OCI-LY3 (cell line): ENCODE results near the gene PSG1.
"Not testable (repeated sequence)": the region's sequence is repeated elsewhere in the genome, so short reads cannot be mapped to it uniquely, and the experiment has no call there.

Experiments
- H2AFZ ChIP-seq: fragments of 200-600, 300-600 bp; shearing (Covaris generic); 2 replicates; pipeline ENCODE4 v1.6.0; 2014; ENCODE audit warnings: antibody characterized with exemption, low read depth, low read length
- H3K27ac ChIP-seq: fragments of 200-600, 300-600 bp; sonication (generic); 2 replicates; pipeline ENCODE4 v1.5.1; 2014; ENCODE audit warnings: mild to moderate bottlenecking, low read length, moderate library complexity, mixed read lengths
- H3K27me3 ChIP-seq: fragments of 200-600, 300-600 bp; sonication (generic); 2 replicates; pipeline ENCODE4 v1.6.1; 2014; ENCODE audit warnings: low read depth, low read length, mixed read lengths
- H3K36me3 ChIP-seq: fragments of 200-600, 300-600 bp; sonication (generic); replicated peaks from 2 replicates; pipeline ENCODE3; 2014; ENCODE audit warnings: low read depth, low read length, mixed read lengths
- H3K4me1 ChIP-seq: fragments of 300-600, 200-600 bp; sonication (generic); 2 replicates; pipeline ENCODE4 v1.6.1; 2014; ENCODE audit warnings: low read length, mixed read lengths
- H3K4me2 ChIP-seq: fragments of 200-600, 300-600 bp; sonication (generic); 2 replicates; pipeline ENCODE4 v1.6.1; 2014; ENCODE audit warnings: low read length, mixed read lengths
- H3K4me3 ChIP-seq: fragments of 300-600, 200-600 bp; sonication (generic); 2 replicates; pipeline ENCODE4 v1.5.1; 2014; ENCODE audit warnings: antibody characterized with exemption, mild to moderate bottlenecking, low read length, moderate library complexity
- H3K79me2 ChIP-seq: fragments of 300-600, 200-600 bp; shearing (Covaris generic); 2 replicates; pipeline ENCODE4 v1.6.1; 2014; ENCODE audit warnings: mild to moderate bottlenecking, low read length, mixed read lengths
- H3K9ac ChIP-seq: fragments of 300-600, 200-600 bp; shearing (Covaris generic); 2 replicates; pipeline ENCODE4 v1.6.0; 2014; ENCODE audit warnings: mild to moderate bottlenecking, low read length, moderate library complexity
- H3K9me3 ChIP-seq: fragments of 200-600, 300-600 bp; shearing (Covaris generic); 2 replicates; pipeline ENCODE4 v1.6.1; 2014; ENCODE audit warnings: low read length, mixed read lengths; ENCODE audit not compliant: insufficient read depth
- H4K20me1 ChIP-seq: fragments of 200-600, 300-600 bp; sonication (generic); 2 replicates; pipeline ENCODE4 v1.6.1; 2016; ENCODE audit warnings: low read length, mixed read lengths; ENCODE audit not compliant: insufficient read depth
- TF ChIP-seq, protein P1 (sequence below): fragments of 200-600, 300-600 bp; sonication (generic); IDR thresholded peaks from 2 replicates; pipeline ENCODE4 v1.5.1; 2014; ENCODE audit warnings: antibody characterized with exemption, low read length, low read depth

Gene PSG1

DNA sequence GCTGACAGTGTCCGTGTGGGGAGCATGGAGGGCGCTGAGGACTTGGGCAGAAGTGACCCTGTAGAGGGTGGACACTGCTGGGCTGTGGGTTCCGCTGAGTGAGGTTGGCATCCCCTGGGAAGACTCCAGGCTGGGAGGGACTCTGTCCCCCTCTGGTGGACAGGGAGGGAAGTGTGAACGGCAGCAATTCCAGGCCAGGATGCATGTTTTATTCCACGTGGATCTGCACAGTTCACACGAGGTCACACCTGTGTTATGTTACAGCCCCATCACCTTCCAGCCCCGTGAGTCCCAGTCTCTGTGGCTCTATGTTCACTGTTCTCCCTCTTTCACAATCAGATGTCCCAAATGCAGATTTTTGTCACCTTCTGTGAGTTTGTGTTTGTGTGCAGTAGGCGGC lies 1.8 kb upstream of the PSG1 start:
- not testable (repeated sequence) for H3K79me2 ChIP-seq, H2AFZ ChIP-seq, H3K4me2 ChIP-seq, H3K9ac ChIP-seq, H3K27me3 ChIP-seq, H3K36me3 ChIP-seq, H3K4me1 ChIP-seq, H3K9me3 ChIP-seq, H3K27ac ChIP-seq, H4K20me1 ChIP-seq, H3K4me3 ChIP-seq
- TF ChIP-seq, protein P1, sequence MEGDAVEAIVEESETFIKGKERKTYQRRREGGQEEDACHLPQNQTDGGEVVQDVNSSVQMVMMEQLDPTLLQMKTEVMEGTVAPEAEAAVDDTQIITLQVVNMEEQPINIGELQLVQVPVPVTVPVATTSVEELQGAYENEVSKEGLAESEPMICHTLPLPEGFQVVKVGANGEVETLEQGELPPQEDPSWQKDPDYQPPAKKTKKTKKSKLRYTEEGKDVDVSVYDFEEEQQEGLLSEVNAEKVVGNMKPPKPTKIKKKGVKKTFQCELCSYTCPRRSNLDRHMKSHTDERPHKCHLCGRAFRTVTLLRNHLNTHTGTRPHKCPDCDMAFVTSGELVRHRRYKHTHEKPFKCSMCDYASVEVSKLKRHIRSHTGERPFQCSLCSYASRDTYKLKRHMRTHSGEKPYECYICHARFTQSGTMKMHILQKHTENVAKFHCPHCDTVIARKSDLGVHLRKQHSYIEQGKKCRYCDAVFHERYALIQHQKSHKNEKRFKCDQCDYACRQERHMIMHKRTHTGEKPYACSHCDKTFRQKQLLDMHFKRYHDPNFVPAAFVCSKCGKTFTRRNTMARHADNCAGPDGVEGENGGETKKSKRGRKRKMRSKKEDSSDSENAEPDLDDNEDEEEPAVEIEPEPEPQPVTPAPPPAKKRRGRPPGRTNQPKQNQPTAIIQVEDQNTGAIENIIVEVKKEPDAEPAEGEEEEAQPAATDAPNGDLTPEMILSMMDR, result peak; percentile 37

DNA sequence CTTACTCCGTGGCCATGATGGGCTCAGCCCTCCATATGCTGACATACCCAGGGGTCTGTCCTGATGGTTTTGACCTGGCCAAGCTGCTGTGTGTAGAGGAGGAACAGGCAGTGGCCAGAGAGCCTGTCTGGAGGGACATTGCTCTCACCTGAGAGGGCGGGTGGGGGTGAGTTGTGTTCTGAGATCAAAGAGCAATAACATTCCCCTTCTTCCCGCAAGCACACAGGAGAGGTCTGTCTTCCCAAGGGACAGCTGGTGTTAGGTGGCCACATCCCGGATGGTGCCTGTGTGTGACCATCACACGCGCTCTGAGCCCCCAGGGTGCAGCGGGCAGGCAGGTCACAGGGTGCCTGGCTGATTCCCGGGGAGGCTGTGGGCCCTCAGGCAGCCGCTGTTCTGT lies 1.1 kb upstream of the PSG1 start:
- H3K4me2 ChIP-seq, H4K20me1 ChIP-seq, H3K9ac ChIP-seq, H3K27me3 ChIP-seq, H3K27ac ChIP-seq, H2AFZ ChIP-seq, H3K79me2 ChIP-seq, H3K36me3 ChIP-seq, H3K4me1 ChIP-seq, H3K4me3 ChIP-seq, H3K9me3 ChIP-seq: not testable (repeated sequence)

DNA sequence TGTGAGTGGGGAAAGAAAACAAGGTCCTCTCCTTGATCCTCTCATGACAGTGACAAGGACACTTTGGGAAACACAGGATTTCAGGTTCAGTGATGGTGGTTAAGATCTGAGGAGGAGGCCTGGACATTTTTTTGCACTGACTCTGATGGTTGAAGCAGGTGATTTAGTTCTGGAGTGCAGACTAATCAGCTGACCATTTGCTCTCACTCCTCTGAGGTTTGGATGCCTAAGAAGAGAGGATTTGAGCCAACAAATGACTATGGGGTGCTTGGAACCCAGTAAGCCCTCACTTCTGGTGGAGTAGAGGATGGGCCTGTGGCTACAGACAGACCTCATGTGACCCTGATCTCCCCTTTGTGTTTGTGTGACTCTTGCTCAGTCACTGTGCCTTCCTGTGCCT lies 2.9 kb downstream of the PSG1 start:
- not testable (repeated sequence) for H3K4me1 ChIP-seq, H3K27ac ChIP-seq, H4K20me1 ChIP-seq, H3K36me3 ChIP-seq, H3K79me2 ChIP-seq, H3K4me3 ChIP-seq, H3K9me3 ChIP-seq, H3K9ac ChIP-seq, H3K27me3 ChIP-seq, H2AFZ ChIP-seq, H3K4me2 ChIP-seq

DNA sequence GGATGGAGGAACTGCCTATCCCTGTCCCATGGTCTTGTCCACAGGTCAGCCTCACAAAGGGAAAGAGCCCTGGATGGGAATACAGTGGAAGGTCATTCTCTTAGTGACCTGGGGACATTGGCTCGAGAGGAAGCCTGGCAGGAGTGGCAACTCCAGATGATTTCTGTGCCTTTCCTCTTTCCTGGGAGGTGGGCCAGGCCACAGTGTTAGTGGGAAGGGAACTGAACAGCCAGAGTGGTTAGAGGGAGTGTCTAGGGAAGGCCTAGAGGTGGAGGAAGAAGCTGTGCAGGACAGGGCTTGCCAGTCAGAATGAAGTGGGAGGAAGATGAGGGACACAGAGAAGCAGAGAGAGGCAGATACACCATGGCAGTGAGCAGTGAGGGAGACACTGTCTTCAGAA lies 3.6 kb downstream of the PSG1 start:
- not testable (repeated sequence) for H3K4me3 ChIP-seq, H3K4me2 ChIP-seq, H3K9ac ChIP-seq, H3K79me2 ChIP-seq, H3K36me3 ChIP-seq, H3K27ac ChIP-seq, H3K27me3 ChIP-seq, H2AFZ ChIP-seq, H4K20me1 ChIP-seq, H3K9me3 ChIP-seq, H3K4me1 ChIP-seq

DNA sequence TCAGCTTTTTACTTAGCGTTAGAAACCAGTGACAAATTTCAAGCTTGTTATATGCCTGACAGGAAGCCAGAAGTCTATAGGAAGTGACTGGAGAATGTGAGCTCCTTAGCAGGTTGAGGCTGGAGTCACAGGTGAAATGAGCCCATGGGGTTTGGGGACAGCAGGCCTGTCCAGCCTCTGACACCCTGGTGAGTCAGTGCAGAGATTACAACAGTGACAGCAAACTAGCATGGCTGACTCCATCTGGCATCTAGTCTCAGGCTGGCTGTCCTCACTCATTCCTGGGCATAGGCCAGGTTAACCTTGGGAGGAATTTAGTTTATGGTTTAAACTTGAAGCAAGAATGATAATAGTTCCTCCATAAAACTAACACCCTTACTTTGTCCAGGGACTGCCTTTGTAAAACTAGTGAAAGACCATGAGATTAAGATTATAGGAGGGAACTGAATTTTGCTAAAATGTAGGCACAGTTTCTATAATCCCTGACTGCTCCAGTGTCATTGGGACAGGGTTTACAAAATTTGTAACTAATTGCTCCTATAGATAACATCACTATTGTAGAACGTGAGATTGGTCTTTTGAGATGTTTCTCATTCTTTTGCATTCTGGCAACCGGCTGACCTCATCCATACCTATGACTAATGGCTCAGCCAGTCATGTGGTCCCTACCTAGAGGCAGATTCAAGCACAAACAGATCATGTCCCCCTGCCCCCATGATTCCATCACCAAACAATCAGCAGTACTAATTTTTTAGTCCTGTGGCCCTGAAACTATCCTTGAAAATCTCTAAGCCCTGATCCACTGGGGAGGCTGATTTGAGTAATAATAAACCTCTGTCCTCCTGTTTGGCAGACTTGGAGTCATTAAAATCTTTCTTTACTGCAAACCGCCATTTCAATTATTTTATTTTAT lies 4.4 kb downstream of the PSG1 start:
- not testable (repeated sequence) for H3K4me1 ChIP-seq, H4K20me1 ChIP-seq, H3K4me2 ChIP-seq, H3K27me3 ChIP-seq, H2AFZ ChIP-seq, H3K36me3 ChIP-seq, H3K9ac ChIP-seq, H3K27ac ChIP-seq, H3K9me3 ChIP-seq, H3K4me3 ChIP-seq, H3K79me2 ChIP-seq

DNA sequence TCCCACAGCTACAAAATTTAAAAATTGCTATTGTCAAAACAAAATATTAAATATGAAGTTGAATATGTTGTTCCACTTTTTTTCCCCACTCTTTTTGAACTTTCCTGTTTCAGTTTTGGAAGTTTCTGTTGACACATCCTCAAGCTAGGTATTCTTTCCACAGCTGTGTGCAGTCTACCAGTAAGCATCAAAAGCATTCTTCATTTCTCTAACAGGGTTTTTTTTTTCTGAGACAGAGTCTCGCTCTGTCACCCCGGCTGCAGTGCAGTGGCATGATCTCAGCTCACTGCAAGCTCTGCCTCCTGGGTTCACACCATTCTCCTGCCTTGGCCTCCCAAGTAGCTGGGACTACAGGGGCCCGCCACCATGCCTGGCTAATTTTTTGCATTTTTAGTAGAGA lies 5.4 kb downstream of the PSG1 start:
- H4K20me1 ChIP-seq, H3K4me2 ChIP-seq, H3K27me3 ChIP-seq, H3K4me3 ChIP-seq, H3K36me3 ChIP-seq, H3K27ac ChIP-seq, H3K9ac ChIP-seq, H2AFZ ChIP-seq, H3K79me2 ChIP-seq, H3K9me3 ChIP-seq, H3K4me1 ChIP-seq: not testable (repeated sequence)
